ENCODE data around the gene CPNE8. TPM values are rescaled to one million over a fixed set of nuclear protein-coding genes. Genes with fewer than 3 reads are reported as not detected.

CPNE8 gene
- total RNA-seq, 2 donors from 2014 or later: 11.7 to 33.3 TPM

- DNase-seq: no peak
- no peak overlapping the region for H3K4me3 ChIP-seq
- H3K9ac ChIP-seq (ENCODE audit: low read depth in 2 of 2, low read length in 2 of 2): no peak overlapping the region
- H3K27me3 ChIP-seq: no peaks in the 10 kb centered on the region
- intact Hi-C loops (cut with DNase I): no loop called here
- H3K9me3 ChIP-seq: no peaks in the 10 kb centered on the region
- H3K27ac ChIP-seq: no peak overlapping the region
- no peaks in the 10 kb centered on the region for H3K4me1 ChIP-seq
- no peak for TF ChIP-seq CTCF (IDR thresholded peaks at IDR 0.05)
- no peaks in the 10 kb centered on the region for H3K36me3 ChIP-seq
Measured at GRCh38 chr12:38607295-38607694, 298.1 kb downstream of the CPNE8 start.
